Measurements from ENCODE around the gene KBTBD13.
"Not testable (repeated sequence)": the region's sequence is repeated elsewhere in the genome, so short reads cannot be mapped to it uniquely, and the experiment has no call there.

KBTBD13 gene

GRCh38 chr15:65069179-65069578, 7.4 kb upstream of the KBTBD13 start:
- Histone ChIP-seq H3K9me3 (ENCODE audit: control insufficient read depth, insufficient read depth, low read length) (peaks cover 5% of the 10 kb centered on the region), H3K4me1 (ENCODE audit: insufficient read depth, low read length) (peaks cover 21% of the 10 kb centered on the region; the same call in 1 of the 2 replicates), H3K9ac (ENCODE audit: low read depth, low read length) (no peak overlapping the region), H3K36me3 (ENCODE audit: insufficient read depth, low read length) (no peaks in the 10 kb centered on the region; the same call in 1 of the 2 replicates)

GRCh38 chr15:65069779-65070546, 6.6 kb upstream of the KBTBD13 start:
- Histone ChIP-seq H3K36me3 (ENCODE audit: insufficient read depth, low read length) (no peaks in the 10 kb centered on the region), H3K4me1 (ENCODE audit: insufficient read depth, low read length) (peaks cover 21% of the 10 kb centered on the region; the same call in 1 of the 2 replicates), H3K9me3 (ENCODE audit: control insufficient read depth, insufficient read depth, low read length) (peaks cover 5% of the 10 kb centered on the region), H3K9ac (ENCODE audit: low read depth, low read length) (no peak overlapping the region)

- Histone ChIP-seq H3K9me3 (ENCODE audit: control insufficient read depth, insufficient read depth, low read length) (peaks cover 5% of the 10 kb centered on the region), H3K9ac (ENCODE audit: low read depth, low read length) (no peak overlapping the region), H3K4me1 (ENCODE audit: insufficient read depth, low read length) (peaks cover 13% of the 10 kb centered on the region; the same call in 1 of the 2 replicates), H3K36me3 (ENCODE audit: insufficient read depth, low read length) (no peaks in the 10 kb centered on the region)
Measured at GRCh38 chr15:65071381-65071811, 5.2 kb upstream of the KBTBD13 start.

- peaks cover 9% of the 10 kb centered on the region; the same call in 1 of the 2 replicates for H3K4me1 ChIP-seq (ENCODE audit: insufficient read depth, low read length)
- H3K36me3 ChIP-seq (ENCODE audit: insufficient read depth, low read length) = no peaks in the 10 kb centered on the region
- peaks cover 5% of the 10 kb centered on the region for H3K9me3 ChIP-seq (ENCODE audit: control insufficient read depth, insufficient read depth, low read length)
- no peak overlapping the region for H3K9ac ChIP-seq (ENCODE audit: low read depth, low read length)
Measured at GRCh38 chr15:65072027-65072426, 4.5 kb upstream of the KBTBD13 start.

GRCh38 chr15:65072617-65073016, 3.9 kb upstream of the KBTBD13 start:
- peaks cover 9% of the 10 kb centered on the region; the same call in 1 of the 2 replicates for H3K4me1 ChIP-seq (ENCODE audit: insufficient read depth, low read length)
- H3K36me3 ChIP-seq (ENCODE audit: insufficient read depth, low read length) = no peaks in the 10 kb centered on the region
- H3K9me3 ChIP-seq (ENCODE audit: control insufficient read depth, insufficient read depth, low read length) = peaks cover 5% of the 10 kb centered on the region

GRCh38 chr15:65074946-65075345, 1.6 kb upstream of the KBTBD13 start:
- H3K9me3 ChIP-seq (ENCODE audit: control insufficient read depth, insufficient read depth, low read length); H3K36me3 ChIP-seq (ENCODE audit: insufficient read depth, low read length); H3K9ac ChIP-seq (ENCODE audit: low read depth, low read length): not testable (repeated sequence)
- H3K4me1 ChIP-seq (ENCODE audit: insufficient read depth, low read length) = peaks cover 16% of the 10 kb centered on the region; the same call in 1 of the 2 replicates

More at GRCh38 chr15:65072617-65073016, 3.9 kb upstream of the KBTBD13 start:
- no peak overlapping the region for H3K9ac ChIP-seq (ENCODE audit: low read depth, low read length)

- H3K36me3 ChIP-seq (ENCODE audit: insufficient read depth, low read length); H3K9ac ChIP-seq (ENCODE audit: low read depth, low read length); H3K9me3 ChIP-seq (ENCODE audit: control insufficient read depth, insufficient read depth, low read length): not testable (repeated sequence)
- peaks cover 16% of the 10 kb centered on the region; the same call in 1 of the 2 replicates for H3K4me1 ChIP-seq (ENCODE audit: insufficient read depth, low read length)
Measured at GRCh38 chr15:65075607-65076395, 745 bp upstream of the KBTBD13 start.

- Histone ChIP-seq H3K36me3 (ENCODE audit: insufficient read depth, low read length) (no peaks in the 10 kb centered on the region), H3K9me3 (ENCODE audit: control insufficient read depth, insufficient read depth, low read length) (peaks cover 5% of the 10 kb centered on the region), H3K9ac (ENCODE audit: low read depth, low read length) (no peak overlapping the region), H3K4me1 (ENCODE audit: insufficient read depth, low read length) (peaks cover 19% of the 10 kb centered on the region; the same call in 1 of the 2 replicates)
Measured at GRCh38 chr15:65077291-65077980, 890 bp downstream of the KBTBD13 start.

- Histone ChIP-seq H3K4me1 (ENCODE audit: insufficient read depth, low read length) (peaks cover 25% of the 10 kb centered on the region), H3K36me3 (ENCODE audit: insufficient read depth, low read length) (no peaks in the 10 kb centered on the region), H3K9ac (ENCODE audit: low read depth, low read length) (no peak overlapping the region), H3K9me3 (ENCODE audit: control insufficient read depth, insufficient read depth, low read length) (peaks cover 2% of the 10 kb centered on the region)
Measured at GRCh38 chr15:65077981-65078352, 1.4 kb downstream of the KBTBD13 start.

GRCh38 chr15:65079580-65079979, 3.0 kb downstream of the KBTBD13 start:
- Histone ChIP-seq H3K4me1 (ENCODE audit: insufficient read depth, low read length) (peaks cover 39% of the 10 kb centered on the region), H3K36me3 (ENCODE audit: insufficient read depth, low read length) (no peaks in the 10 kb centered on the region), H3K9ac (ENCODE audit: low read depth, low read length) (no peak overlapping the region), H3K9me3 (ENCODE audit: control insufficient read depth, insufficient read depth, low read length) (no peaks in the 10 kb centered on the region)

- Histone ChIP-seq H3K9ac (ENCODE audit: low read depth, low read length) (no peak overlapping the region), H3K36me3 (ENCODE audit: insufficient read depth, low read length) (no peaks in the 10 kb centered on the region), H3K9me3 (ENCODE audit: control insufficient read depth, insufficient read depth, low read length) (no peaks in the 10 kb centered on the region), H3K4me1 (ENCODE audit: insufficient read depth, low read length) (peaks cover 40% of the 10 kb centered on the region)
Measured at GRCh38 chr15:65081270-65081669, 4.7 kb downstream of the KBTBD13 start.

- Histone ChIP-seq H3K9ac (ENCODE audit: low read depth, low read length) (no peak overlapping the region), H3K4me1 (ENCODE audit: insufficient read depth, low read length) (peaks cover 40% of the 10 kb centered on the region), H3K36me3 (ENCODE audit: insufficient read depth, low read length) (no peaks in the 10 kb centered on the region), H3K9me3 (ENCODE audit: control insufficient read depth, insufficient read depth, low read length) (no peaks in the 10 kb centered on the region)
Measured at GRCh38 chr15:65081758-65082157, 5.2 kb downstream of the KBTBD13 start.

- H3K9ac ChIP-seq (ENCODE audit: low read depth, low read length) = no peak overlapping the region
- H3K4me1 ChIP-seq (ENCODE audit: insufficient read depth, low read length) = peaks cover 40% of the 10 kb centered on the region
- no peaks in the 10 kb centered on the region for H3K9me3 ChIP-seq (ENCODE audit: control insufficient read depth, insufficient read depth, low read length)
- H3K36me3 ChIP-seq (ENCODE audit: insufficient read depth, low read length) = no peaks in the 10 kb centered on the region
Measured at GRCh38 chr15:65082303-65082953, 5.9 kb downstream of the KBTBD13 start.

- no peak overlapping the region for H3K9ac ChIP-seq (ENCODE audit: low read depth, low read length)
- no peaks in the 10 kb centered on the region for H3K36me3 ChIP-seq (ENCODE audit: insufficient read depth, low read length)
- H3K4me1 ChIP-seq (ENCODE audit: insufficient read depth, low read length) = peaks cover 40% of the 10 kb centered on the region
- no peaks in the 10 kb centered on the region for H3K9me3 ChIP-seq (ENCODE audit: control insufficient read depth, insufficient read depth, low read length)
Measured at GRCh38 chr15:65083262-65083701, 6.7 kb downstream of the KBTBD13 start.

Measured in ES-I3 (cell line).